MCF 10A (cell line): ENCODE results near the gene PTPRG. TPM values are rescaled to one million over a fixed set of nuclear protein-coding genes. Genes with fewer than 3 reads are reported as not detected.

Experiments used
- BruUV-seq: library from RNA; stranded (reverse); fragments of 400-500 nt; replicated peaks from 2 replicates; lab custom pipeline; 2021; lab: Mats Ljungman, UMichigan
- CTCF ChIA-PET: fragments of 300-600 bp; sonication (Branson Sonifier 250); formaldehyde crosslinking; extraction: SDS; loops from one replicate; lab custom pipeline; 2021; ENCODE audit warnings: antibody characterized with exemption, inconsistent platforms; lab: Yijun Ruan, JAX
- POLR2A ChIA-PET: fragments of 300-600, 350-650 bp; sonication (Branson Sonifier 250); formaldehyde crosslinking; extraction: SDS; loops from one replicate; lab custom pipeline; 2020; ENCODE audit warnings: antibody characterized with exemption, inconsistent platforms; lab: Yijun Ruan, JAX
- DNase-seq: peaks from one replicate; pipeline ENCODE4 v3.0.0-alpha.2; 2018; ENCODE audit not compliant: unreplicated experiment
- H3K27ac Mint-ChIP-seq: one replicate; pipeline ENCODE4 v1.8.0; 2022; ENCODE audit warnings: mild to moderate bottlenecking, low read depth, mixed read lengths; ENCODE audit not compliant: unreplicated experiment
- H3K27me3 Mint-ChIP-seq: one replicate; pipeline ENCODE4 v1.8.0; 2022; ENCODE audit warnings: mixed read lengths; ENCODE audit not compliant: insufficient read depth, unreplicated experiment
- H3K36me3 Mint-ChIP-seq: one replicate; pipeline ENCODE4 v1.8.0; 2022; ENCODE audit warnings: mild to moderate bottlenecking, moderate library complexity, mixed read lengths; ENCODE audit not compliant: insufficient read depth, unreplicated experiment
- H3K4me1 Mint-ChIP-seq: one replicate; pipeline ENCODE4 v1.8.0; 2022; ENCODE audit warnings: mixed read lengths; ENCODE audit not compliant: insufficient read depth, unreplicated experiment
- H3K4me3 Mint-ChIP-seq: one replicate; pipeline ENCODE4 v1.8.0; 2022; ENCODE audit warnings: mild to moderate bottlenecking, moderate library complexity, mixed read lengths; ENCODE audit not compliant: unreplicated experiment
- H3K9me3 Mint-ChIP-seq: one replicate; pipeline ENCODE4 v1.8.0; 2022; ENCODE audit warnings: mixed read lengths; ENCODE audit not compliant: unreplicated experiment
- intact Hi-C: fragments of 100-400 bp; cut with micrococcal nuclease; formaldehyde crosslinking; loops from 2 replicates; pipeline ENCODE4 v1.14.1; 2022
- total RNA-seq: library from RNA; stranded (reverse); gene quantifications from 2 replicates; pipeline ENCODE4 v1.2.3, GENCODE V29; 2022
- TF ChIP-seq, protein P1 (sequence below): fragments of 200-600 bp; IDR thresholded peaks from one replicate; pipeline ENCODE4 v1.8.0; 2022; ENCODE audit warnings: antibody characterized with exemption, mild to moderate bottlenecking; ENCODE audit not compliant: unreplicated experiment

The PTPRG gene
- total RNA-seq, 1 experiment from 2014 or later: 54.5 TPM

DNA sequence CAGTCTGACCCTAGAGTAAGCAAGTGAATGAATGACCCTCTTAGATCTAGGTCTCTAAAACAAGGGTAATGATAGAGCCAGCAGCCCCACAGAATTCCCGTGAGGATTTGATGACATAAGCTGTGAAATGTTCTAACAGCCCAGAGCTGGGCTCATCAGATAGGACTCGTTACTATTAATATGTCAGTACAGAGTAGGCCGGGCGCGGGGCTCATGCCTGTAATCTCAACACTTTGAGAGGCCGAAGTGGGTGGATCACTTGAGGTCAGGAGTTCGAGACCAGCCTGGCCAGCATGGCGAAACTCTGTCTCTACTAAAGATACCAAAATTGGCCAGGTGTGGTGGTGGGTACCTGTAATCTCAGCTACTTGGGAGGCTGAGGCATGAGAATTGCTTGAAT, 621.7 kb downstream of the PTPRG start:
- Mint-ChIP-seq H3K27ac (no peak overlapping the region), H3K9me3 (no peaks in the 10 kb centered on the region), H3K4me3 (no peak overlapping the region), H3K4me1 (peaks cover 7% of the 10 kb centered on the region), H3K27me3 (no peaks in the 10 kb centered on the region), H3K36me3 (peaks cover 14% of the 10 kb centered on the region)
- CTCF ChIA-PET: interaction anchor here (0.6 to 2.2 kb wide), 7 partner anchors 13 to 879 kb away, joined by 3 to 9 read pairs (median 4); no protein-coding TSS in a partner anchor
- DNase-seq: no peak
- POLR2A ChIA-PET: interaction anchor here (0.7 kb wide), 1 partner anchor 37 kb away, joined by 3 read pairs; no protein-coding TSS in a partner anchor
- intact Hi-C loops: loop anchor here (10.0 kb wide), 5 partner anchors 128 to 1598 kb away; partner anchors contain the start of gene FHIT
- no TSS peak for BruUV-seq
- TF ChIP-seq, protein P1, sequence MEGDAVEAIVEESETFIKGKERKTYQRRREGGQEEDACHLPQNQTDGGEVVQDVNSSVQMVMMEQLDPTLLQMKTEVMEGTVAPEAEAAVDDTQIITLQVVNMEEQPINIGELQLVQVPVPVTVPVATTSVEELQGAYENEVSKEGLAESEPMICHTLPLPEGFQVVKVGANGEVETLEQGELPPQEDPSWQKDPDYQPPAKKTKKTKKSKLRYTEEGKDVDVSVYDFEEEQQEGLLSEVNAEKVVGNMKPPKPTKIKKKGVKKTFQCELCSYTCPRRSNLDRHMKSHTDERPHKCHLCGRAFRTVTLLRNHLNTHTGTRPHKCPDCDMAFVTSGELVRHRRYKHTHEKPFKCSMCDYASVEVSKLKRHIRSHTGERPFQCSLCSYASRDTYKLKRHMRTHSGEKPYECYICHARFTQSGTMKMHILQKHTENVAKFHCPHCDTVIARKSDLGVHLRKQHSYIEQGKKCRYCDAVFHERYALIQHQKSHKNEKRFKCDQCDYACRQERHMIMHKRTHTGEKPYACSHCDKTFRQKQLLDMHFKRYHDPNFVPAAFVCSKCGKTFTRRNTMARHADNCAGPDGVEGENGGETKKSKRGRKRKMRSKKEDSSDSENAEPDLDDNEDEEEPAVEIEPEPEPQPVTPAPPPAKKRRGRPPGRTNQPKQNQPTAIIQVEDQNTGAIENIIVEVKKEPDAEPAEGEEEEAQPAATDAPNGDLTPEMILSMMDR: no peak

DNA sequence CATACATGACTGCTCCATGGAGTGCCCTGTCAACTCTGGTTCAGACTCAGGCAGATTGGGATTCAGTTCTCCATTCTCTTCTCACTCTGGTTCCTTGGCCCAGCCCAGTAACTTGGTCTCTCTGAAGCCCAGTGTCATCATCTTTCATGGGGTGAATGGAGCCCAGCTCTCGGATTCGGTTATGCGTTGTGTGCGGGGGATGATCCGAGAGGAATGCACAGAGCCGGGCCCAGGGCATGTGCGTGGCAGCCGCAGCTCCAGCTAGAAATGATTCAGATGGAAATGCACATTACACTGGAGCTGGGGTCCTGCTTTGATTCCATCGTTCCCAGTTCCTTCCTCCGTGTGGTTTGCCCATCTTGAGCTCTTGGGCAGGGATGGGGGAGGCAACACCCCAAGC, 622.6 kb downstream of the PTPRG start:
- POLR2A ChIA-PET: no interaction called here
- no peaks in the 10 kb centered on the region for H3K27me3 Mint-ChIP-seq
- TF ChIP-seq, protein P1: no peak
- BruUV-seq: no TSS peak
- no peak for DNase-seq
- intact Hi-C loops: loop anchor here (10.0 kb wide), 5 partner anchors 129 to 1599 kb away; partner anchors contain the start of gene FHIT
- H3K9me3 Mint-ChIP-seq: no peaks in the 10 kb centered on the region
- CTCF ChIA-PET: interaction anchor here (0.8 to 2.2 kb wide), 3 partner anchors 17 to 326 kb away, joined by 3 to 9 read pairs (median 4); no protein-coding TSS in a partner anchor
- peaks cover 14% of the 10 kb centered on the region for H3K36me3 Mint-ChIP-seq
- peaks cover 14% of the 10 kb centered on the region for H3K4me1 Mint-ChIP-seq
- H3K4me3 Mint-ChIP-seq: no peak overlapping the region
- H3K27ac Mint-ChIP-seq: no peak overlapping the region

DNA sequence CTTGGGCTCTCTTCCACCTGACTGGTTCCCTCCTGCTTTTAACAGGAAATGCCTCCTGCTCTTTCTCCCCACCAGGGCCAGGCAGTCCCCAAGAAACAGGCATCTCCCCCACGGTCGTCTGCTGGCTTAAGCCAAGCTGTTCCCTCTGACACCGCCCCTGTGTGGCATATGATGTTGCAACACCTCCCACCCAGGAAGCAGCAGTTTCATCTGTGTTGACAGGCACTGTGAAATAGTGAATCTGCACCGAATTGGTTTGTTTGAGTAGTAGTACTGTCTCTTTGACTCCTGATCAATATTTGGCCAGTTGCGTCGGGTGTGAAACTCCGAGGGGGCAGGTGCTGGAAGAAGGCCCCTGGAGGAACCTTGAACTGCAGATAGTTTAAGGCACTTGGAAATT, 623.2 kb downstream of the PTPRG start:
- intact Hi-C loops: loop anchor here (10.0 kb wide), 5 partner anchors 130 to 1600 kb away; partner anchors contain the start of gene FHIT
- DNase-seq: peak; percentile 32

DNA sequence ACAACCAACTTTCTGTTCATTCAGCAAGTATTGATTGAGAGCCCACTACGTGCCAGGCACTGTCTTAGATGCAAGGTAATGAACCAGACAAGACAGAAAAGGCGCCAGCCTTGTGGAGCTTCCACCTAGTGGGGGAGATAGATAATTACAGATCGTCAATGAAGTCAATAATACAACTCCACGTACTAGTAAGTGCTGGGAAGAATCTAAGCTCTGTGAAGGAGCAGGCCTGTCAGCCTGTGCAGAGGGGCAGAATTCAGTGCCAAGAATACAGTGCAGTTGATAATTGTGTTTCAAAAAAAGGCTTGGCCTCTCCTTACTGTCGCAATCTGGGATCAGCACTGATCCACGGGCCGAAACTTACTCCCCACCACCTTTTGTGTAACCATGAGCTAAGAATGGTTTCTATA, 625.7 kb downstream of the PTPRG start:
- Mint-ChIP-seq H3K36me3 (peaks cover 19% of the 10 kb centered on the region), H3K9me3 (no peaks in the 10 kb centered on the region), H3K27me3 (no peaks in the 10 kb centered on the region), H3K27ac (no peak overlapping the region), H3K4me3 (no peak overlapping the region), H3K4me1 (peaks cover 15% of the 10 kb centered on the region)
- POLR2A ChIA-PET: no interaction called here
- DNase-seq: peak; percentile 10
- TF ChIP-seq, protein P1: peak; percentile 20
- CTCF ChIA-PET: interaction anchor here (0.6 to 6.2 kb wide), 25 partner anchors 9 to 1627 kb away, joined by 3 to 135 read pairs (median 5); no protein-coding TSS in a partner anchor
- no TSS peak for BruUV-seq
- intact Hi-C loops: loop anchor here (10.0 kb wide), 5 partner anchors 132 to 1602 kb away; partner anchors contain the start of gene FHIT

More for the DNA sequence above, 623.2 kb downstream of the PTPRG start:
- no peak overlapping the region for H3K4me3 Mint-ChIP-seq
- POLR2A ChIA-PET: no interaction called here
- CTCF ChIA-PET: interaction anchor here (6.2 kb wide), 1 partner anchor 329 kb away, joined by 135 read pairs; no protein-coding TSS in a partner anchor
- H3K27me3 Mint-ChIP-seq: no peaks in the 10 kb centered on the region
- H3K36me3 Mint-ChIP-seq: peaks cover 14% of the 10 kb centered on the region
- H3K4me1 Mint-ChIP-seq: peaks cover 15% of the 10 kb centered on the region
- no TSS peak for BruUV-seq
- H3K9me3 Mint-ChIP-seq: no peaks in the 10 kb centered on the region
- TF ChIP-seq, protein P1: no peak
- no peak overlapping the region for H3K27ac Mint-ChIP-seq
